ENCODE results near the gene LGR6.

The LGR6 gene

DNA sequence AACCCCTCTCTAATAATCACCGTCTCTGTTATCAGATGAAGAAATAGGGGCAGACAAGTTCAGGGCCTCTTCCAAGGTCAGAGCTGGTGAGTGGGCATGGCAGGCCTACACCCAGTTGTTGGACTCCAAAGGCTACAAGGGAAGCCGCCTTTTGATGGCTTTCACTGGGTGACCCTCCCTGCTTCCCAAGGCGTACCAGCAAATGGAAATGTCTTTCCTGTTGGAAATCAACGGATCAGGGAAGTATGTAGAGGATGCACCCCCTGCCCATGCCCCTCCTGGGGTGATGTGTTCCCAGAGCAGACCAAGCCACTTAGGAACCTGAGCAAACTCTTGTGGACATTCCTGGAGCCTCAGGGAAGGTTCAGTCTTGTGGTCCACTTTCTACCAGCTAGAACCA lies 47.4 kb downstream of the LGR6 start:
- H3K4me3 ChIP-seq (ENCODE audit: low read depth, low read length) = no peak overlapping the region
- no peak overlapping the region for H3K27ac ChIP-seq
- H3K27me3 ChIP-seq (replicated peaks) = peaks cover 25% of the 10 kb centered on the region
- in situ Hi-C loops (cut with HindIII; ENCODE audit: low pct_ligation_motif_present, low sequenced_read_pairs) = no loop called here
- no peaks in the 10 kb centered on the region for H3K36me3 ChIP-seq (replicated peaks)
- TF ChIP-seq, protein P1, sequence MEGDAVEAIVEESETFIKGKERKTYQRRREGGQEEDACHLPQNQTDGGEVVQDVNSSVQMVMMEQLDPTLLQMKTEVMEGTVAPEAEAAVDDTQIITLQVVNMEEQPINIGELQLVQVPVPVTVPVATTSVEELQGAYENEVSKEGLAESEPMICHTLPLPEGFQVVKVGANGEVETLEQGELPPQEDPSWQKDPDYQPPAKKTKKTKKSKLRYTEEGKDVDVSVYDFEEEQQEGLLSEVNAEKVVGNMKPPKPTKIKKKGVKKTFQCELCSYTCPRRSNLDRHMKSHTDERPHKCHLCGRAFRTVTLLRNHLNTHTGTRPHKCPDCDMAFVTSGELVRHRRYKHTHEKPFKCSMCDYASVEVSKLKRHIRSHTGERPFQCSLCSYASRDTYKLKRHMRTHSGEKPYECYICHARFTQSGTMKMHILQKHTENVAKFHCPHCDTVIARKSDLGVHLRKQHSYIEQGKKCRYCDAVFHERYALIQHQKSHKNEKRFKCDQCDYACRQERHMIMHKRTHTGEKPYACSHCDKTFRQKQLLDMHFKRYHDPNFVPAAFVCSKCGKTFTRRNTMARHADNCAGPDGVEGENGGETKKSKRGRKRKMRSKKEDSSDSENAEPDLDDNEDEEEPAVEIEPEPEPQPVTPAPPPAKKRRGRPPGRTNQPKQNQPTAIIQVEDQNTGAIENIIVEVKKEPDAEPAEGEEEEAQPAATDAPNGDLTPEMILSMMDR (IDR thresholded peaks at IDR 0.05; ENCODE audit: low read depth, low read length, missing control alignments) = no peak
- DNase-seq = no peak

DNA sequence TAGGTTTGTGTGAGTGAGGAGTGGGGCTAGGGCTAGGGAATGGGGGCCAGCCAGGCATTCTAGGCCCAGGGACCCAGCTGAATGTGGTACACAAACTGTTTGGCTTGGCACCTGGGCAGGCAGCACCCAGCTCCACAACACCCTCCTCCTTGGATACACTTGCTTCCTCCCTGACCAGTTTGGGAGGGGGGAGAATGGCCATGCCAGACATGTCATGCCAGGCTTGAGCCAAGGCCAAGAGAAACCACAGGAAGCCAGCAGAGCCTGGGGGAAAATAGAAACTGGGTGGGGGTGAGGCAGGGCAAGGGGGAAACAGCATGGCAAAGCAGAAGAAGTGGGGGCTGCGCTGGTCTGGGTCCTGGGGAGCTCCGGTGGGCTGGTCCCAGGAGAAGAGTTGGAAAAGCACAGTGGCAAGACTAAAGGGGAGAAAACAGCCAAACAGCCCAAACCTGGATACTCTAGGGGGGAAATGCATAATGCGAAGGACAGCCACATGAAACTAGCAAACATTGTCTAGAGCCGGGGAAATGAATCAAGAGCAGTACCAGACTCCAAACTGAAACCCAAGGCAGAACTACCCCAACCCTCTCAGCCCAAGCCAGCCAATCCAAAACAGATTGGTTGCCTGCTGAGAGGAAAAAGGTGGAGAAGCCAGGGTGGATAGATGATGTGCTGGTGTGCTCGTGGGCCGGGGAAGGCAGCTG lies 47.9 kb downstream of the LGR6 start:
- in situ Hi-C loops (cut with HindIII; ENCODE audit: low pct_ligation_motif_present, low sequenced_read_pairs) = no loop called here
- Histone ChIP-seq H3K27ac (no peak overlapping the region), H3K4me3 (ENCODE audit: low read depth, low read length) (no peak overlapping the region), H3K36me3 (replicated peaks) (no peaks in the 10 kb centered on the region), H3K27me3 (replicated peaks) (peaks cover 25% of the 10 kb centered on the region)
- DNase-seq = no peak
- TF ChIP-seq, protein P1 (IDR thresholded peaks at IDR 0.05; ENCODE audit: low read depth, low read length, missing control alignments) = no peak

DNA sequence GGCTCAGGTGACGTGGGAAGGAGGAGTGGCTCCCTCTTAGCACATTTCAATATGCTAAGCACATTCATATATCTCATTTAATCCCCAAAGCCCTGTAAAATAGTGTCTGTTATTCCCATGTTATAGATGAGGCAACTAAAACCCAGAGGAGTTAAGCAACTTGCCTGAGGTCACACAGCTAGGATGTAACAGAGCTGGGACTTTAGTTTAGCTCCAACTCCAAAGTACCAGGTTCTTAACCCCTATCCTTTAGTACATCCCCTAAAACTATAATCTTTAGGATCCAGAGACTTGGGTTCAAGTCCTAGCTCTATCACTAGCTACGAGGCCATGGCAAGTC lies 48.5 kb downstream of the LGR6 start:
- DNase-seq = no peak
- H3K27ac ChIP-seq = no peak overlapping the region
- TF ChIP-seq, protein P1 (IDR thresholded peaks at IDR 0.05; ENCODE audit: low read depth, low read length, missing control alignments) = no peak
- no peaks in the 10 kb centered on the region for H3K36me3 ChIP-seq (replicated peaks)
- no peak overlapping the region for H3K4me3 ChIP-seq (ENCODE audit: low read depth, low read length)
- in situ Hi-C loops (cut with HindIII; ENCODE audit: low pct_ligation_motif_present, low sequenced_read_pairs) = no loop called here
- peaks cover 25% of the 10 kb centered on the region for H3K27me3 ChIP-seq (replicated peaks)

DNA sequence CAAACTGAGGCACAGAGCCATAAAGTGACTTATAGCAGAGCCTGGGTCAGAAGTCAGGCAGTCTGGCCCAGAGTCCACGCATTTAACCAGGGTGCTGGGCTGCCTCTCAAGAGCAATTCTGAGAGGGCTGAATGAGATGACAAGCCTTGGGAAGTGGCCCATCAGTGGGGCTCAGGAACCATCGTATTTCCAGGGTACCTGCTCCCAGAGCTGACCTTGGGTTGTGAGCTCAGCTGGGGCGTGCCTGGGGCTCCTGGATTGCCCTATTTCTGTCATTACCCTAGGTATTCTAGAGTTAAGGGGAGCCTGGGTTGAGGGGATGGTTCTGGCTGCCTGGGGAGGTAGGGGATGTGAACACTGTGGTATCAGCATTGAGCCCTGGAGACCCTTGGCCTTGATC lies 49.4 kb downstream of the LGR6 start:
- TF ChIP-seq, protein P1 (IDR thresholded peaks at IDR 0.05; ENCODE audit: low read depth, low read length, missing control alignments) = no peak
- Histone ChIP-seq H3K4me3 (ENCODE audit: low read depth, low read length) (no peak overlapping the region), H3K36me3 (replicated peaks) (no peaks in the 10 kb centered on the region), H3K27me3 (replicated peaks) (peaks cover 31% of the 10 kb centered on the region), H3K27ac (no peak overlapping the region)
- DNase-seq = no peak
- in situ Hi-C loops (cut with HindIII; ENCODE audit: low pct_ligation_motif_present, low sequenced_read_pairs) = no loop called here

DNA sequence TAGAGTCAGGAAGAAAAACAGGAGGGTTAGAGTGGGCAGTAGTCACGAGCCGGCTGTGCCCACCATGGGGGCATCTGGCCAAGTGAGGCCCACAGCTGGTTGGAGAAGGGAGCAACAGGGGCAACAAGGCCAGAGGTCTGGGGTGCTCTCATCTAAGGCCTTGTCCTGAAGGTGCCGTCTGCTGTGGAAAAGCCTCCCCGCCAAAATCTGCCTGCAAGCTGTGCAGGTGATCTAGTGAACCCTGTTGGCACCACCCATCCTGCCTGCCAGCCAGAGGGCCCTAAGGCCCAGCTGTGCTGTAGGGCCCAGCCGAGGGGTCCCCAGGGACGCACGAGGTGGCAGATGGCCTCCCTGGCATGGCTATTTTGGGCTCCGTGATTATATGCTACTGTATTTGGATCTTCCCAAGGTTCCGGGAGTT lies 51.3 kb downstream of the LGR6 start:
- H3K27me3 ChIP-seq (replicated peaks) = peaks cover 39% of the 10 kb centered on the region
- H3K36me3 ChIP-seq (replicated peaks) = no peaks in the 10 kb centered on the region
- H3K27ac ChIP-seq = no peak overlapping the region
- in situ Hi-C loops (cut with HindIII; ENCODE audit: low pct_ligation_motif_present, low sequenced_read_pairs) = no loop called here
- DNase-seq = no peak
- TF ChIP-seq, protein P1 (IDR thresholded peaks at IDR 0.05; ENCODE audit: low read depth, low read length, missing control alignments) = no peak
- H3K4me3 ChIP-seq (ENCODE audit: low read depth, low read length) = no peak overlapping the region

DNA sequence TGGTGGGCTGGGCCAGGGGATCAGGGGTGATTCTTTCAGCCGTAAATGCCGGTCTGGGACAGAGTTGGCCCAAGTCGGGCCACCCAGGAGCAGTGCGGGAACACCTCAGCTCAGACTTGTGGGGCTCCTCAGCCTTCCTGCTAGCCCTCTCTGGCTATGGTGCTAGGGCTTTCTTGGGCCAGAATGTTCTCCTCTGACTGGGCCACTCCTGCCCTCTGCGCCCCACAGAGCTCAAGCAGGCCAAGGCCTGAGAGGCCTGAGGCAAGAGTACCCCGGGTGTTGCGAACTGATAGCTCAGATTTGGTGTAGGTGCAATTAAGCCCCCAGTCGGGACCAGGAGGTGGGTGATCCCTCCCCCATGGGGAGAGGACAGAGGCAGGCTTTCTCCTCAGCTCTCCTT lies 51.8 kb downstream of the LGR6 start:
- H3K36me3 ChIP-seq (replicated peaks) = no peaks in the 10 kb centered on the region
- no peak overlapping the region for H3K4me3 ChIP-seq (ENCODE audit: low read depth, low read length)
- DNase-seq = no peak
- no peak overlapping the region for H3K27ac ChIP-seq
- peaks cover 41% of the 10 kb centered on the region for H3K27me3 ChIP-seq (replicated peaks)
- in situ Hi-C loops (cut with HindIII; ENCODE audit: low pct_ligation_motif_present, low sequenced_read_pairs) = no loop called here
- TF ChIP-seq, protein P1 (IDR thresholded peaks at IDR 0.05; ENCODE audit: low read depth, low read length, missing control alignments) = no peak
